Prostate gland (tissue), 2 donors: ENCODE measurements around the gene TEX29. TPM values are rescaled to one million over a fixed set of nuclear protein-coding genes. Genes with fewer than 3 reads are reported as not detected.

Experiments
- DNase-seq: peaks from one replicate; pipeline ENCODE4 v3.0.0-alpha.2; 2019; ENCODE audit warnings: low spot score
- H3K27ac ChIP-seq, 2 donors: fragments of 200-600 bp; sonication (generic); 2 replicates each; pipeline ENCODE4 v1.5.1; 2017 to 2019
- H3K27me3 ChIP-seq: fragments of 200-600 bp; sonication (generic); replicated peaks from 2 replicates; pipeline ENCODE4 v1.5.1; 2019; ENCODE audit not compliant: insufficient read depth
- H3K36me3 ChIP-seq, 2 donors: fragments of 200-600 bp; sonication (generic); 1 replicate in 1 of 2; 2 replicates in 1 of 2; pipeline versions ENCODE4 v1.5.1 to v1.8.1; 2017 to 2019
- H3K4me1 ChIP-seq: fragments of 200-600 bp; sonication (generic); replicated peaks from 2 replicates; pipeline ENCODE4 v1.5.1; 2019
- H3K4me3 ChIP-seq, 2 donors: fragments of 200-600 bp; sonication (generic); 2 replicates each; pipeline ENCODE4 v1.5.1; 2017 to 2019
- H3K9me3 ChIP-seq: fragments of 200-600 bp; sonication (generic); 2 replicates; pipeline ENCODE4 v1.5.1; 2017
- POLR2A ChIP-seq: fragments of 450-650 bp; IDR thresholded peaks from one replicate; pipeline ENCODE4 v1.6.1; 2016; ENCODE audit warnings: antibody characterized with exemption, mild to moderate bottlenecking
- POLR2AphosphoS5 ChIP-seq: sonication (generic); formaldehyde crosslinking; IDR thresholded peaks from one replicate; pipeline ENCODE4 v1.6.1; 2017; ENCODE audit warnings: antibody characterized with exemption
- WGBS: methylation state at CpG from one replicate; pipeline ENCODE4 v1.1.5; 2018; 5-methylcytosine and 5-hydroxymethylcytosine counted together
- intact Hi-C: fragments of 100-400 bp; cut with DNase I; formaldehyde crosslinking; loops from one replicate; pipeline ENCODE4 v1.14.2; 2022
- total RNA-seq, 2 donors: library from RNA; depleted of rRNA; stranded (reverse); fragments of >200 nt; gene quantifications; one replicate each; pipeline ENCODE4 v1.1.0, GENCODE V29; 2016
- TF ChIP-seq, protein P1 (sequence below), 4 experiments: fragments of 200-600 bp in 2 of 4; fragments of 450-650 bp in 2 of 4; sonication (generic) in 2 of 4; IDR thresholded peaks; 1 replicate in 3 of 4; 2 replicates in 1 of 4; pipeline ENCODE4 v1.5.1; 2016 to 2019; ENCODE audit warnings: antibody characterized with exemption in 4 of 4, mild to moderate bottlenecking in 2 of 4, moderate library complexity in 2 of 4

TEX29 gene
- total RNA-seq, 2 donors from 2014 or later: 1.4 TPM; not detected in 1

- Histone ChIP-seq H3K4me1 (no peaks in the 10 kb centered on the region), H3K27ac (no peak overlapping the region), H3K9me3 (no peaks in the 10 kb centered on the region), H3K27me3 (no peaks in the 10 kb centered on the region), H3K4me3 (no peak overlapping the region), H3K36me3 (no peaks in the 10 kb centered on the region)
- no peak for DNase-seq
- intact Hi-C loops: no loop called here
- no peak for TF ChIP-seq POLR2A
- TF ChIP-seq, protein P1, sequence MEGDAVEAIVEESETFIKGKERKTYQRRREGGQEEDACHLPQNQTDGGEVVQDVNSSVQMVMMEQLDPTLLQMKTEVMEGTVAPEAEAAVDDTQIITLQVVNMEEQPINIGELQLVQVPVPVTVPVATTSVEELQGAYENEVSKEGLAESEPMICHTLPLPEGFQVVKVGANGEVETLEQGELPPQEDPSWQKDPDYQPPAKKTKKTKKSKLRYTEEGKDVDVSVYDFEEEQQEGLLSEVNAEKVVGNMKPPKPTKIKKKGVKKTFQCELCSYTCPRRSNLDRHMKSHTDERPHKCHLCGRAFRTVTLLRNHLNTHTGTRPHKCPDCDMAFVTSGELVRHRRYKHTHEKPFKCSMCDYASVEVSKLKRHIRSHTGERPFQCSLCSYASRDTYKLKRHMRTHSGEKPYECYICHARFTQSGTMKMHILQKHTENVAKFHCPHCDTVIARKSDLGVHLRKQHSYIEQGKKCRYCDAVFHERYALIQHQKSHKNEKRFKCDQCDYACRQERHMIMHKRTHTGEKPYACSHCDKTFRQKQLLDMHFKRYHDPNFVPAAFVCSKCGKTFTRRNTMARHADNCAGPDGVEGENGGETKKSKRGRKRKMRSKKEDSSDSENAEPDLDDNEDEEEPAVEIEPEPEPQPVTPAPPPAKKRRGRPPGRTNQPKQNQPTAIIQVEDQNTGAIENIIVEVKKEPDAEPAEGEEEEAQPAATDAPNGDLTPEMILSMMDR (IDR thresholded peaks at IDR 0.05): no peak
- TF ChIP-seq POLR2AphosphoS5: no peak
- 89% methylated on average over 20 of the region's 20 CpGs for WGBS
These were observed 25.7 kb downstream of the TEX29 start for GRCh38 chr13:111346101-111346680.

DNA sequence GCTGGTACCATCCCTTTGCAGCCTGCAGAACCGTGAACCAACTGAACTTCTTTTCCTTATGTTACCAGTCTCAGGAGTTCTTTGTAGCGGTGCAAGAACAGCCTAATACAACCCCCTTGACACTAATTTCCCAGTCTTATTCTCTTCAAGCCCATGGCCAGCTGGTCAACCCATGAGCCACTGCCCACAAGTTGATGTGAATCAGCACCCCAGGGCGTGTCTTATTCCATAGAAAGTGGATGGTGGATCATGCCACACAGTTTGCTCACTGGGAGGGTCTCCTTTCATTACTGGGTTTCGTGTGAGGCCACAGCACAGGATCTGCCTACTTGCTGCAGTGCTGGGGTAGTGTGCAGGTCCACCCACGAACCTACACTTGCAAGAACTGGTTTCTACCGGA is 27.0 kb downstream of the TEX29 start:
- 89% methylated on average over 6 of the region's 6 CpGs for WGBS

GRCh38 chr13:111353508-111353907 is 33.1 kb downstream of the TEX29 start:
- no peak for DNase-seq
- intact Hi-C loops: no loop called here
- no peaks in the 10 kb centered on the region for H3K27me3 ChIP-seq
- 91% methylated on average over 2 of the region's 2 CpGs for WGBS
- no peaks in the 10 kb centered on the region for H3K36me3 ChIP-seq
- H3K27ac ChIP-seq: no peak overlapping the region
- H3K4me1 ChIP-seq: no peaks in the 10 kb centered on the region
- TF ChIP-seq, protein P1 (IDR thresholded peaks at IDR 0.05): no peak
- TF ChIP-seq POLR2AphosphoS5 (no peak), POLR2A (no peak)
- no peaks in the 10 kb centered on the region for H3K9me3 ChIP-seq
- H3K4me3 ChIP-seq: no peak overlapping the region

More for the DNA sequence above, 27.0 kb downstream of the TEX29 start:
- H3K4me3 ChIP-seq: no peak overlapping the region
- H3K36me3 ChIP-seq: no peaks in the 10 kb centered on the region
- no peak for DNase-seq
- H3K27ac ChIP-seq: no peak overlapping the region
- H3K4me1 ChIP-seq: no peaks in the 10 kb centered on the region
- intact Hi-C loops: no loop called here
- TF ChIP-seq POLR2A: no peak
- TF ChIP-seq POLR2AphosphoS5: no peak
- TF ChIP-seq, protein P1 (IDR thresholded peaks at IDR 0.05): no peak
- H3K27me3 ChIP-seq: no peaks in the 10 kb centered on the region
- H3K9me3 ChIP-seq: no peaks in the 10 kb centered on the region

- H3K27ac ChIP-seq: no peak overlapping the region
- no peaks in the 10 kb centered on the region for H3K4me1 ChIP-seq
- WGBS: 61% methylated on average over 7 of the region's 7 CpGs
- H3K27me3 ChIP-seq: no peaks in the 10 kb centered on the region
- intact Hi-C loops: no loop called here
- TF ChIP-seq POLR2AphosphoS5 (no peak), POLR2A (no peak)
- TF ChIP-seq, protein P1 (IDR thresholded peaks at IDR 0.05): no peak
- H3K4me3 ChIP-seq: no peak overlapping the region
- DNase-seq: no peak
- no peaks in the 10 kb centered on the region for H3K9me3 ChIP-seq
- no peaks in the 10 kb centered on the region for H3K36me3 ChIP-seq
These were observed 34.3 kb downstream of the TEX29 start for GRCh38 chr13:111354789-111355188.

DNA sequence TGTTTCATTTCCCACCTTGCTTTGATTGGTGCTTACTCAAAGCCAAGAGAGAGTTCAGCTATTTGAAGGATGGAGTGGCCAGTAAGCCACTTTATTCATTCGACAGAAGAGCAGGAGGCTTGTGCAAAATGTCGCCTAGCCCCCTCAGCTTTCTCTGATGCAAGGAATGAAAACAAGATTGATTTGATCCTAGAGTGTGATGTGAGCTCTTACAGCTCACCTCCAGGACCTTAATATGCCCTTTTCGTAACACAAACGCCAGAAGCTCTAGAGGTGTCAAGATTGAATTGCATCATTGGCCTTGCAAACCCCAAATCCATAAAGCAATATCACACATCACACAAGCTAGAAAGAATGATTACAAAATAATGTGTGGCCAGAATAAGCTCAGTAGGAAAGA is 36.4 kb downstream of the TEX29 start:
- no peak for DNase-seq
- H3K27ac ChIP-seq: no peak overlapping the region
- intact Hi-C loops: no loop called here
- no peaks in the 10 kb centered on the region for H3K9me3 ChIP-seq
- 83% methylated on average over 4 of the region's 4 CpGs for WGBS
- no peaks in the 10 kb centered on the region for H3K27me3 ChIP-seq
- no peak overlapping the region for H3K4me3 ChIP-seq
- no peaks in the 10 kb centered on the region for H3K36me3 ChIP-seq
- TF ChIP-seq POLR2A: no peak
- no peak for TF ChIP-seq POLR2AphosphoS5
- TF ChIP-seq, protein P1 (IDR thresholded peaks at IDR 0.05): no peak
- no peaks in the 10 kb centered on the region for H3K4me1 ChIP-seq
